ENCODE measurements around the gene AMACR. TPM values are rescaled to one million over a fixed set of nuclear protein-coding genes. Genes with fewer than 3 reads are reported as not detected.

Gene AMACR
- total and polyA plus RNA-seq, 2 donors from 2014 or later, result 155 to 291 TPM

DNA sequence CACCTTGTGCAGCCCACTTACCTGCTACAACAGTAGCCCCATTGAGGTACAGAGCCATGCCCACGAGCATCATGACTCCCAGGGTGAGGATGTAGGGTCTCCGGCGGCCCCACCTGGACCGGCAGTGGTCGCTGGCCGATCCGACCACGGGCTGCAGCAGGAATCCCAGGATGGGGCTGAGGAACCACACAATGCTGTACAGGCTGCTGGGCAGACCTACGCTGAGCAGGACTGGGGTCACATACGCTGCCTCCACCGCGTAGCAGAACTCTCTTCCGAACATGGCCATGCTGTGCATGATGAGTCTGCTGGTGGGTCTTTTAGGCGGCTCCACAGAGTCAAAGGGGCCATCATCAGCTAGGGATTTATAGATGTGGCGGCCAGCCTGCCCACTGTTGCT lies 23.7 kb downstream of the AMACR start:
- DNase-seq, result no peak
- Histone ChIP-seq H3K27me3 (ENCODE audit: control insufficient read depth, insufficient read depth, low read length) (no peaks in the 10 kb centered on the region), H3K4me3 (ENCODE audit: low read length in 3 of 3) (no peak overlapping the region), H3K9me3 (ENCODE audit: control insufficient read depth in 2 of 3, insufficient read depth in 1 of 3, low read length in 3 of 3) (peaks cover 0 to 6% (median 0%) of the 10 kb centered on the region in 3 donors), H3K36me3 (ENCODE audit: control insufficient read depth in 2 of 3, insufficient read depth in 3 of 3, low read length in 3 of 3) (peaks cover 7 to 24% (median 9%) of the 10 kb centered on the region in 3 donors), H3K4me1 (ENCODE audit: control insufficient read depth in 2 of 3, insufficient read depth in 2 of 3, low read depth in 1 of 3, low read length in 3 of 3) (no peaks in the 10 kb centered on the region), H3K9ac (ENCODE audit: low read length in 3 of 3) (no peak overlapping the region), H3K27ac (ENCODE audit: low read depth in 2 of 2, low read length in 2 of 2) (no peak overlapping the region)
- FAIRE-seq, result no peak
- TF ChIP-seq, protein P1, sequence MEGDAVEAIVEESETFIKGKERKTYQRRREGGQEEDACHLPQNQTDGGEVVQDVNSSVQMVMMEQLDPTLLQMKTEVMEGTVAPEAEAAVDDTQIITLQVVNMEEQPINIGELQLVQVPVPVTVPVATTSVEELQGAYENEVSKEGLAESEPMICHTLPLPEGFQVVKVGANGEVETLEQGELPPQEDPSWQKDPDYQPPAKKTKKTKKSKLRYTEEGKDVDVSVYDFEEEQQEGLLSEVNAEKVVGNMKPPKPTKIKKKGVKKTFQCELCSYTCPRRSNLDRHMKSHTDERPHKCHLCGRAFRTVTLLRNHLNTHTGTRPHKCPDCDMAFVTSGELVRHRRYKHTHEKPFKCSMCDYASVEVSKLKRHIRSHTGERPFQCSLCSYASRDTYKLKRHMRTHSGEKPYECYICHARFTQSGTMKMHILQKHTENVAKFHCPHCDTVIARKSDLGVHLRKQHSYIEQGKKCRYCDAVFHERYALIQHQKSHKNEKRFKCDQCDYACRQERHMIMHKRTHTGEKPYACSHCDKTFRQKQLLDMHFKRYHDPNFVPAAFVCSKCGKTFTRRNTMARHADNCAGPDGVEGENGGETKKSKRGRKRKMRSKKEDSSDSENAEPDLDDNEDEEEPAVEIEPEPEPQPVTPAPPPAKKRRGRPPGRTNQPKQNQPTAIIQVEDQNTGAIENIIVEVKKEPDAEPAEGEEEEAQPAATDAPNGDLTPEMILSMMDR (IDR thresholded peaks at IDR 0.05; ENCODE audit: borderline replicate concordance, extremely low read depth, insufficient read depth), result no peak
- intact Hi-C loops (cut with DNase I), result no loop called here

DNA sequence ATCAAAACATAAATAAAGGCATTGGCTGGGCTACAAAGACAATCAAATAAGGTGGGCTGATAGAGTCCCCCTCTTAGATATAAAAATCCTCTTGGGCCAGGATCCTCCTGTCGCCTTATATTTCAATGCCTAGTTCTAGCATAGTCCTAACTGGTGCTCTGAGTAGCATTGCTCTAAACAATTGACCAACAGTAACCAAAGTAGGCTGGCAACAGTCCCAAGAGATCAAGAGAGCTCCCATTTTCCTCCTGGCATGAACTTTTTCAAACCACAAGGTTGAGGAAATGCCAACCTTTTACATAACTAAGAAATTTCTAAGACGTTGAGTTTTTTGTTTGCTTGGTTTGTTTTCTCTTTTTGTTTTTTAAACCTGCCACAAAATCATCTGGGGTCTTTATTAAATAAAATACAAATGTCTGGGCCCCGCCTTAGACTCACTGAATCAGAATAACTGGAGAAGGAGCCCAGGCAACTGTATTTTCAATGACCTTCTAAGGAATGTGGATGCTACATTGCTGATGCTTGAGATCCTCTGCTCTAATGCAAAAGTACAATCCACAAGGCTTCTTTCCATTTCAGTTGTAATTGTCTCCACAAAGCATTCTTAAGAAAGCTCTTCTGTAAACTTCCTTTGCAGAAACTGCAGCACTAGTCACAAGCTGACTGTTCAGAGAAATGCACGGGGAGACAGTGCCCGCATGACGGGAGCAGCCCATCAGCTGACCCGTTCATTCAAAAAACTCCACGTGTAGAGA lies 26.3 kb downstream of the AMACR start:
- DNase-seq, result no peak
- TF ChIP-seq, protein P1 (IDR thresholded peaks at IDR 0.05; ENCODE audit: borderline replicate concordance, extremely low read depth, insufficient read depth), result no peak
- FAIRE-seq, result no peak

DNA sequence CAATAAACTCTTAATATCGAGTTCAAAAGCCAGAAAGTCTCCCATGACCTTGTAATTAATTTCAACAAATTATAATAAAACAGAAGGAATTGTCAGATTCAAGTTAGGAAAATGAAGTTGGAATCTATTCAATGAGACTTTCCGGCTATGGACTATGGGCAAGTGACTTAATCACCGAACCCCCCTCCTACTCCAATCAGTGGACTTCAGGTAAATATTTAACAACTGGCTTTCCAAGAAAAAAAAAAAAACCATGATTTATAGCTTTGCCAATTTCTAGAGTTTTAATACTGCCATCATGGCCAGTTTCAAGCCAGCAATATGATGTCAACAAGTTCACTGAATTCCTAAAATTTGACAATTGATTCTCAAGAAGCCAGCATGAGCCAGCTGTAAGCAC lies 27.8 kb downstream of the AMACR start:
- H3K27me3 ChIP-seq (ENCODE audit: control insufficient read depth, insufficient read depth, low read length), result no peaks in the 10 kb centered on the region
- no peaks in the 10 kb centered on the region for H3K4me1 ChIP-seq (ENCODE audit: control insufficient read depth in 2 of 3, insufficient read depth in 2 of 3, low read depth in 1 of 3, low read length in 3 of 3)
- intact Hi-C loops (cut with DNase I), result no loop called here
- no peak overlapping the region for H3K4me3 ChIP-seq (ENCODE audit: low read length in 3 of 3)
- H3K9ac ChIP-seq (ENCODE audit: low read length in 3 of 3), result no peak overlapping the region
- DNase-seq (no peak), FAIRE-seq (no peak)
- peaks cover 0 to under 1% (median 0%) of the 10 kb centered on the region in 3 donors for H3K36me3 ChIP-seq (ENCODE audit: control insufficient read depth in 2 of 3, insufficient read depth in 3 of 3, low read length in 3 of 3)
- H3K27ac ChIP-seq (ENCODE audit: low read depth in 2 of 2, low read length in 2 of 2), result no peak overlapping the region
- peaks cover 0 to under 1% (median 0%) of the 10 kb centered on the region in 3 donors for H3K9me3 ChIP-seq (ENCODE audit: control insufficient read depth in 2 of 3, insufficient read depth in 1 of 3, low read length in 3 of 3)
- TF ChIP-seq, protein P1 (IDR thresholded peaks at IDR 0.05; ENCODE audit: borderline replicate concordance, extremely low read depth, insufficient read depth), result no peak

More for the DNA sequence above, 26.3 kb downstream of the AMACR start:
- Histone ChIP-seq H3K9ac (ENCODE audit: low read length in 3 of 3) (no peak overlapping the region), H3K4me1 (ENCODE audit: control insufficient read depth in 2 of 3, insufficient read depth in 2 of 3, low read depth in 1 of 3, low read length in 3 of 3) (no peaks in the 10 kb centered on the region), H3K27me3 (ENCODE audit: control insufficient read depth, insufficient read depth, low read length) (no peaks in the 10 kb centered on the region), H3K27ac (ENCODE audit: low read depth in 2 of 2, low read length in 2 of 2) (no peak overlapping the region), H3K4me3 (ENCODE audit: low read length in 3 of 3) (no peak overlapping the region), H3K9me3 (ENCODE audit: control insufficient read depth in 2 of 3, insufficient read depth in 1 of 3, low read length in 3 of 3) (peaks cover 0 to 6% (median 0%) of the 10 kb centered on the region in 3 donors), H3K36me3 (ENCODE audit: control insufficient read depth in 2 of 3, insufficient read depth in 3 of 3, low read length in 3 of 3) (peaks cover 0 to 5% (median 2%) of the 10 kb centered on the region in 3 donors)
- intact Hi-C loops (cut with DNase I), result no loop called here
